ENCODE measurements around the gene CLIC4. TPM values are rescaled to one million over a fixed set of nuclear protein-coding genes. Genes with fewer than 3 reads are reported as not detected.

CLIC4 gene
- total RNA-seq, 2 donors from 2014 or later: 39.4 to 79.8 TPM

- intact Hi-C loops (cut with DNase I, micrococcal nuclease): no loop called here
- DNase-seq: peak; percentile 64 to 65
- ATAC-seq: peak; percentile 79
Measured at GRCh38 chr1:24864370-24864777, 119.1 kb downstream of the CLIC4 start.

DNA sequence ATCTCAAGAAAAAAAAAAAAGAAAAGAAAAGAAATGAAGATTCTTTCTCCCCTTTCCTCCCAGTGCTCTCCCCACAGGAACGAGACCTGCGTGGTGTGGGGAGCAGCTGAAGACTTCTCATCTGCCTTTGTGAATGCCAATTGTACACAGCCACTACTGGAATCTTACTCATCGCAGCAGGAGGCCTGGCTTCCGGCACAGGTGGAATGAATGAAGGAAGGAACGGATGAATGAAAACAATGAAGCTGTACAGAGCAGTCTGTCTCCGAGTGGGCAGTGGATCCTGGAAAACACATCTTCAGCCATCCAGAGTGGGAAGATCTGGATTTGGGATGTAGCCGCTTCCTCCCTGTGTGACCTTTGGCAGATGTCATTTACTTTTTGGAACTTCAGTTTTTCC is 119.9 kb downstream of the CLIC4 start:
- intact Hi-C loops (cut with DNase I, micrococcal nuclease): no loop called here
- ATAC-seq (no peak), DNase-seq (no peak)

- intact Hi-C loops (cut with DNase I, micrococcal nuclease): no loop called here
- ATAC-seq (no peak), DNase-seq (no peak)
Measured at GRCh38 chr1:24865587-24865986, 120.3 kb downstream of the CLIC4 start.

DNA sequence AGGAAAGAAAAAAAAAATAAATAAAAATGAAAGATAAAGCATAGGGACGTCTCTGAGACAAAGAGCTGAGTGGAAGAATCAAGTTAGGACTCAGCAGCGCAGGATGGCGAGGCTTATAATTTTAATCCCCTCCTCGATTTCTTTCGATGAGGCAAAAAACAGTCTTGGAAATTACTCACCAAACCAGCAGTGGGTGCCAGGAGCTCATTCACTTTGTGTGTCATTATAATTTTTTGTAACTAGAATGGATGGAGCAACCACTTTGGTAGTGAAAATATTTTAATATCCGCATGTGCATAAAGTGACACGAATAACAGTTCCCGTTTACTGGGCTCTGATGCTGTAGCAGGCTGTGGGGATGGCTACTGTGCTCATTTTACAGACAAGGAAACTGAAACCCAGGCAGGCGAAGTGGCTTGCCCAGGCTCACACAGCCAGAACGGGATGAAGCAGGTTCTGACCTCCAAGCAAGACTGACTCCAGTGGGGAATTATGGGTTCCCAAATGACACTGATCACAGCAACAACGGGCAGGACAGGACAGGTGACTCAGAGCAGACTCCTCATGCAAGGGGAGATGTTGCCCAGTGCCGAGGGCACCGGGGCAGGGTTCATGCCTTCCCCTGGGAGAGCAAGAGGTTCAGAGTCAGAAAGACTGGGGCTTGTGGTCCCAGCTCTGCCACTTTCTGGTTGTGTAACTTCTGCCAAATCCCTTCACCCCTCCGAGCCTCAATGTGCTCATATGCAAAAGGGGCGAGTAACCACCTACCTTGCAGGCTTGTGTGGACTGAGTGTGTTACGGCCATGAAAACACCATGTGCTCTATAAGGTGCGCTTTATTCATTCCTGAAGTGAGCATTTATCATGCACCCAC is 121.2 kb downstream of the CLIC4 start:
- DNase-seq: no peak
- no peak for ATAC-seq
- intact Hi-C loops (cut with DNase I, micrococcal nuclease): no loop called here

DNA sequence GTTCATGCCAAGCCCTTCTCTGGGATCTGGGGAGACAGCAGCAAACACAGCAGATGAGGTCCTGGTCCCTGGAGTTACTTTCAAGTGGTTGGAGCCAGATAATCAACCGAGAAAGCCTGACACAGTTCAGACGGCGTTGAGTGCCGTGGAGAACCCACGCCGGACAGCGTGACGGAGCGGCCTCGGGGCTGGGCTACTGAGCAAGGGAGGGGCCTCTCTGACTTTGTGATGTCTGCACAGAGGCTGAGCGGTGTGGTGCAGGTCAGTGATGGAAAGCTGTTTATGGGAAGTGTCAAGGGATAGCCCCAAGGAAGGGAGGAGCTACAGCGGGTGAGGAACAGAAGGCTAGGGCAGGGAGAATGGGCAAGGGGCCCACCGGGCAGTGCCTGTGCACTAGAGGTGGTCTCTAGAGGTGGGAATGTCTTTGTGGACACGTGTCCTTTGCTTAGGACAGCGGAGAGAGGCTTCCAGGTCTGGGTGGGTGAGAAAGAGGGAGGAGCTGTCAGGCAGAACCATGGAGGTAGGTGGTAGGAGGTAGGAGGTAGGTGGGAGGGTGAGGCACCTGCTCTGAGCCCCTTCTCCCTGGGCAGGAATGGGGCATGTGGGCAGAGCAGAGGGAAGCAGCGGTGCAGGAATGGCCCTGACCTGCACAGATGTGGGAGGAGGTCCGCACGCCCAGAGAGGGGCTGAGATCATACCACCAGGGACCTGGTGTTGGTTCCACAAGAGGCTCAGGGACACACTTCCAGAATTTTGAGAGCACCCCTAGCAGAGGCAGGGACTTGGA is 122.0 kb downstream of the CLIC4 start:
- intact Hi-C loops (cut with DNase I, micrococcal nuclease): no loop called here
- ATAC-seq (no peak), DNase-seq (no peak)

GRCh38 chr1:24868016-24868875 is 123.0 kb downstream of the CLIC4 start:
- intact Hi-C loops (cut with DNase I, micrococcal nuclease): no loop called here
- DNase-seq (no peak), ATAC-seq (no peak)

DNA sequence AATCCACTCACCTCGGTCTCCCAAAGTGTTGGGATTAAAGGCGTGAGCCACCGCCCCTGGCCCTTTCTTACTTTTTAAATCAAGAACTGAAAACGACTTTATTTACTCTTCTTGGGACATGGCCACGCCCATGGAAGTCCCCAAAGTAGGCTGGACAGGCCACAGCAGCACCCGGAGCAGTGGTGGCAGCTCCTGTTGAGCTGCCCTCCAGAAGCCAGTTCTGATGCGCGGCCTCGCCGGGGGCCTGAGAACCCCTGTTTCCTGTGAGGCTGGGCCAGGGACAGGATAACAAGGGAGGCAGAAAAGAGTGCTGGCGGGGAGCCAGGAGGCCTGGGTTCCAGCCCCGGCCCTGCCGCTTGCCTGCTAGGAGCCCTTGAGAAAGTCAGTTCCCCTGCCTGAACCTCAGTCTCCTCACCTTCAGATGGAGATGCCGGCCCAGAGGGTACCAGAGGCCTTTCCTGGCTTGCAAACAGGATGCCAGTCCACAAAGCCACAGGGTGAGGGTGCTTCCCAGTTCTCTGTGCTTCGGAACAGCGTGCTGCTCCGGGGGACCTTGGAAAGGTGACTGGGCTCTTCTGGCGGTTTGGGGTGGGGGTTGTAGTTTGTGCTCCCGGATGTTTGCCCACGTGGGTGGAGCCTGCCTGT is 125.4 kb downstream of the CLIC4 start:
- ATAC-seq (no peak), DNase-seq (no peak)
- intact Hi-C loops (cut with DNase I, micrococcal nuclease): no loop called here

- intact Hi-C loops (cut with DNase I, micrococcal nuclease): no loop called here
- ATAC-seq (no peak), DNase-seq (no peak)
Measured at GRCh38 chr1:24871306-24871901, 126.2 kb downstream of the CLIC4 start.

DNA sequence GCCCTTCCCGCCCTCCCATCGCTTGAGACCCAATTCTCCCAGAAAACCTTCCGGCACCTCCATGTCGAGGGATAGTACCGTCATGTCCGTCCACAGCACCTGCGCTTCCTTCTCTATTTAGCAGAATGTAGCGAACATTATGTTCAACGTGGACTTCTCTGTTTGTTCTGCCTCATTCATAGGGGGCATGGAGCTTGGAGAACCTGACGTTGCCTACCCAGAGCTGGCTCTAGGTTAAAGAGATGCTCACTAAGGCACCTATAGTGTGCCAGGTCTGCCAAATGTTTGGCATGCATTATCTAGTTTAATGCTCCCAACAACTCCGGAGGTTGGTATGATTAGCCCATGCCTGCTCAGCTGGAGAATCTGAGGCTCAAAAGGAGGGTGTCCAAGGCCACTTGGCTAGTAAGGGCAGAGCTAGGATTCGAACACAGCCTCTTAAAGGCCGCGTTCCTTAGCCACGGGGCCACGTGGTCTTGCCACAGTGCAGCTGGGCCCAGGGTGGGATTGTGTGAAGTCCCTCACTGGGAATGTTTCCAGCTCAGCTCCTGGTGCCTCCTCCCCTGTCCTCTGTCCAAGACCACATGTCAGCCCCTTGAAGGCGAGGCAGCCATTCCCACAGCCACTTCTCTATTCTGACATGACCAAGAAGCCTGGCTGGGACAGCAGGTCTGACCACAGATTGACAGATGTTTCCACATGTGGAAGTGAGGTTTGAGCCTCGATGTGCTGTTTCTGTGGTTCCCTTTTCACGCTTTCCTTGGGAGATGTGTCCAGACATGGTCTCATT is 127.0 kb downstream of the CLIC4 start:
- DNase-seq: no peak

DNA sequence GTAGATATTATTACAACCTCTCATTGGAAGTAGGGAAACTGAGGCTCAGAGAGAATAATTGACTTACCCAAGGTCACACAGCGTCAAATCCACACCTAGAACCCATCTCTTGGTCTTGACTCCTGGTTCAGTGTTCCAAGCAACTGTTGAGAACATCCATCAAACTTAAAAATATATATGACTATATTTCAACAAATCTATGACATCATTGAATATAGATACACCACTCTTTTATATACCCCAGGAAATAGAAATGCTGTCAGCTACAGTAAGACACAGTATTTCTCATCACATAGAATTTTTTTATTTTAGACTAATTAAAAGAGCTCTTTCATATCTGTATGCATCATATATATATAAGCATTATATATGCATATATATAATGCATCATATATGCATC is 127.9 kb downstream of the CLIC4 start:
- no peak for ATAC-seq
- intact Hi-C loops (cut with DNase I, micrococcal nuclease): no loop called here
- DNase-seq: no peak

More for the DNA sequence above, 127.0 kb downstream of the CLIC4 start:
- intact Hi-C loops (cut with DNase I, micrococcal nuclease): no loop called here
- no peak for ATAC-seq

DNA sequence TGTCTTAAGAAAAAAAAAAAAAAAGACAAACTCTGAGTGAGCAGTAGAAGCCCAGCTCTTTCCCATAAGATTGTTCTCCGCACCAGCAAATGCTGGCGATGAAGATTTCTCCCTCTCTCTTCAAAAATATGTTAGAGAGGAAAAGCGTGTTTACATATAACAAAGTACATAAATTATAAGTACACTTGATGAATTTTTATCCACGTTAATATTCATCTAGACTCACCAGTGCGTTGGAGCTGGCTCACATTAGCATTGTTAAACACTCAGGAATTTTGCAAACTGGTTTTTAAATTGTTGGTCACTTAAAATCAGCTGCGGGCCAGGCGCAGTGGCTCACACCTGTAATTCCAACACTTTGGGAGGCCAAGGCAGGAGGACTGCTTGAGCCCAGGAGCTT is 128.8 kb downstream of the CLIC4 start:
- ATAC-seq: no peak
- DNase-seq: no peak
- intact Hi-C loops (cut with DNase I, micrococcal nuclease): no loop called here

GRCh38 chr1:24874611-24875234 is 129.5 kb downstream of the CLIC4 start:
- DNase-seq: no peak
- peak; percentile 66 for ATAC-seq
- intact Hi-C loops (cut with DNase I, micrococcal nuclease): no loop called here

- no peak for DNase-seq
- no peak for ATAC-seq
- intact Hi-C loops (cut with DNase I, micrococcal nuclease): no loop called here
Measured at GRCh38 chr1:24875257-24875656, 130.0 kb downstream of the CLIC4 start.

GRCh38 chr1:24875991-24876506 is 130.8 kb downstream of the CLIC4 start:
- intact Hi-C loops (cut with DNase I, micrococcal nuclease): no loop called here
- DNase-seq (no peak), ATAC-seq (peak; percentile 61)

GRCh38 chr1:24878045-24878444 is 132.8 kb downstream of the CLIC4 start:
- intact Hi-C loops (cut with DNase I, micrococcal nuclease): no loop called here
- no peak for ATAC-seq
- DNase-seq: no peak

DNA sequence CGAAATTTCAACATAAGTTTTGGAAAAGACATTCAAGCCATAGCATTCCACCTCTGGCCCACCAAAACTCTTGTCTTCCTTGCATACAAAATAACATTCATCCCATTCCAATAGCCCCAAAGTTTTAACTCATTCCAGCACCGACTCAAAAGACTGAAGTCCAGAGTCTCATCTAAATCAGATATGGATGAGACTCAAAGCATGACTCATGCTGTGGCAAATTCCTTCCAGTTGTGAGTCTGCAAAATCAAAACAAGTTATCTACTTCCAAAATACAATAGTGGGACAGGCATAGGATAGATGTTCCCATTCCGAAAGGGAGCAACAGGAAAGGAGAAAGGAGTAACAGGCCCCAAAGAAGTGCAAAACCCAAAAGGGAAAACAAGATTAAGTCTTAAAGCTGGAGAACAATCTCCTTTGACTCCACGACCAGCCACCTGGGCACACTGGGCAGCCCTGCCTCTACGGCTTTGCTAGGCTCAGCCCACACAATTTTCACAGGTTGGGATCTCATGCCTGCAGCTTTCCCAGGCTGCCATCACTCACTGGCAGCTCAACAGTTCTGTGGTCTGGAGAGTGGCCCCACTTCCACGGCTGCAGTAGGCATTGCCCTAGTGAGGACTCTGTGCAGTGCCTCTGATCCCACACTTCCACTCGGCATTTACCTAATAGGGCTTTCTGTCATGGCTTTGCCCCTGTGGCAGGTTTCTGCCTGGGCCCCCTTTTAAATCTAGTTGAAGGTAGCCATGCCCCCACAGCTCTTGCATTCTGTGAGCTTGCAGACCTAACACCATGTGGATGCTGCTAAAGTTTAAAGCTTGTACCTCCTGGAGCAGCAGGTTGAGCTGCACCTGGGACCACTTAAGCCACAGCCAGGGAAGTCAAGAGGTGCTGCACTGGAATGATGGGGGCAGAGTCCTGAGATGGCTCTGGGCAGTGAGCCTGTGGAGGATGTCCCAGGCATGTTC is 133.8 kb downstream of the CLIC4 start:
- no peak for ATAC-seq

More for the DNA sequence above, 133.8 kb downstream of the CLIC4 start:
- no peak for DNase-seq
- intact Hi-C loops (cut with DNase I, micrococcal nuclease): no loop called here
